Endothelial cell of umbilical vein (primary cell): ENCODE data around the gene HBQ1. TPM values are rescaled to one million over a fixed set of nuclear protein-coding genes. Genes with fewer than 3 reads are reported as not detected.
"Not testable (repeated sequence)": the region's sequence is repeated elsewhere in the genome, so short reads cannot be mapped to it uniquely, and the experiment has no call there.

Source experiments
- BruUV-seq: library from RNA; stranded (reverse); fragments of 400-500 nt; replicated peaks from 2 replicates; lab custom pipeline; 2021; lab: Mats Ljungman, UMichigan
- CTCF ChIA-PET: fragments of 300-600, 350-600 bp; sonication (Branson Sonifier 250); formaldehyde crosslinking; loops from one replicate; lab custom pipeline; 2021; ENCODE audit warnings: antibody characterized with exemption, inconsistent platforms; lab: Charles Lee
- POLR2A ChIA-PET: fragments of 300-600, 350-600 bp; sonication (Branson Sonifier 250); formaldehyde crosslinking; loops from one replicate; lab custom pipeline; 2021; ENCODE audit warnings: antibody characterized with exemption, inconsistent platforms; lab: Charles Lee
- DNase-seq: peaks from one replicate; pipeline ENCODE4 v3.0.0-alpha.2; 2011; ENCODE audit warnings: low read depth, low spot score
- FAIRE-seq: peaks from 2 replicates; lab custom pipeline; 2011; peaks lifted over from hg19 to GRCh38; lab: Jason Lieb, UNC
- H2AFZ ChIP-seq: 2 replicates; pipeline ENCODE4 v1.6.0; 2012; ENCODE audit warnings: low read depth, low read length, control low read depth, inconsistent platforms
- H3K27ac ChIP-seq: 2 replicates; pipeline ENCODE4 v1.5.1; 2011; ENCODE audit warnings: low read depth, mild to moderate bottlenecking, control low read depth, low read length, moderate library complexity; ENCODE audit not compliant: insufficient read depth
- H3K27me3 ChIP-seq, 2 experiments: 2 replicates each; pipeline versions ENCODE4 v1.6.0 to v1.6.1; 2011; ENCODE audit warnings: low read length in 2 of 2, mixed read lengths in 1 of 2; ENCODE audit not compliant: control insufficient read depth in 2 of 2, insufficient read depth in 2 of 2
- H3K36me3 ChIP-seq, 2 experiments: 2 replicates in 1 of 2; 3 replicates in 1 of 2; pipeline ENCODE4 v1.5.1; 2011; ENCODE audit warnings: low read length in 2 of 2, mild to moderate bottlenecking in 1 of 2, moderate library complexity in 1 of 2; ENCODE audit not compliant: control insufficient read depth in 2 of 2, insufficient read depth in 2 of 2; ENCODE audit errors: extremely low read depth in 1 of 2
- H3K4me1 ChIP-seq: 3 replicates; pipeline ENCODE4 v1.5.1; 2011; ENCODE audit warnings: mild to moderate bottlenecking, low read length; ENCODE audit not compliant: control insufficient read depth, insufficient read depth; ENCODE audit errors: extremely low read depth
- H3K4me2 ChIP-seq: 2 replicates; pipeline ENCODE4 v1.6.1; 2011; ENCODE audit warnings: low read length, control low read depth, mixed read lengths; ENCODE audit not compliant: insufficient read depth
- H3K4me3 ChIP-seq, 3 experiments: fragments of 200-600 bp in 1 of 3; sonication (generic), shearing (Covaris generic) in 1 of 3; replicated peaks in 1 of 3; 2 replicates each; pipeline ENCODE4 v1.5.1; 2011 to 2016; ENCODE audit warnings: control low read depth in 3 of 3, low read length in 3 of 3, mild to moderate bottlenecking in 2 of 3, inconsistent platforms in 1 of 3, low read depth in 1 of 3, moderate library complexity in 1 of 3; ENCODE audit not compliant: insufficient read depth in 1 of 3
- H3K79me2 ChIP-seq: 2 replicates; pipeline ENCODE4 v1.6.0; 2012; ENCODE audit warnings: low read length, inconsistent platforms; ENCODE audit not compliant: control insufficient read depth, insufficient read depth
- H3K9ac ChIP-seq: replicated peaks from 2 replicates; pipeline ENCODE3; 2011; ENCODE audit warnings: low read length, control low read depth; ENCODE audit not compliant: insufficient read depth; ENCODE audit errors: extremely low read depth
- H3K9me1 ChIP-seq: replicated peaks from 3 replicates; pipeline ENCODE4 v1.6.0; 2011; ENCODE audit warnings: mild to moderate bottlenecking, low read length; ENCODE audit not compliant: control insufficient read depth, insufficient read depth; ENCODE audit errors: extremely low read depth
- H3K9me3 ChIP-seq: replicated peaks from 2 replicates; pipeline ENCODE4 v1.5.1; 2012; ENCODE audit warnings: low read length, inconsistent platforms; ENCODE audit not compliant: control insufficient read depth, insufficient read depth
- H4K20me1 ChIP-seq: replicated peaks from 2 replicates; pipeline ENCODE3; 2011; ENCODE audit warnings: mild to moderate bottlenecking, low read length; ENCODE audit not compliant: control insufficient read depth, insufficient read depth; ENCODE audit errors: extremely low read depth
- EZH2 ChIP-seq: IDR thresholded peaks from 2 replicates; pipeline ENCODE4 v1.6.1; 2012; ENCODE audit warnings: borderline replicate concordance, low read depth, mild to moderate bottlenecking, moderate library complexity, low read length, inconsistent platforms; ENCODE audit not compliant: severe bottlenecking
- GATA2 ChIP-seq: IDR thresholded peaks from 2 replicates; pipeline ENCODE4 v1.7.0; 2011; ENCODE audit warnings: low read depth, mild to moderate bottlenecking, moderate library complexity, mixed read lengths, low read length; ENCODE audit not compliant: insufficient read length, insufficient read depth
- POLR2AphosphoS5 ChIP-seq: IDR thresholded peaks from 2 replicates; pipeline ENCODE4 v1.6.1; 2012; ENCODE audit warnings: low read depth, mild to moderate bottlenecking, control low read depth, low read length, moderate library complexity; ENCODE audit not compliant: insufficient read depth
- dilution Hi-C: fragments of 300-500 bp; cut with MboI; formaldehyde crosslinking; loops from one replicate; pipeline ENCODE4 v1.15.0; 2019; ENCODE audit warnings: low sequenced_read_pairs; ENCODE audit not compliant: extremely low pct_ligation_motif_present
- intact Hi-C: fragments of 100-400 bp; cut with micrococcal nuclease; formaldehyde crosslinking; loops from one replicate; pipeline ENCODE4 v1.10.0; 2022
- polyA plus RNA-seq, 4 experiments: library from polyadenylated mRNA; depleted of rRNA in 3 of 4; stranded (reverse) in 3 of 4; unstranded in 1 of 4; fragments of >200 nt; gene quantifications; 2 replicates each; pipeline versions ENCODE4 v1.2.1 to v1.2.3, GENCODE V29; 2011 to 2012; ENCODE audit warnings: missing spikeins in 1 of 4
- total RNA-seq: library from RNA; stranded (reverse); gene quantifications from 2 replicates; pipeline ENCODE4 v1.2.3, GENCODE V29; 2021
- TF ChIP-seq, protein P1 (sequence below), 2 donors: IDR thresholded peaks; 1 replicate in 1 of 2; 2 replicates in 1 of 2; pipeline ENCODE4 v1.5.1; 2011; ENCODE audit warnings: low read length in 2 of 2, mild to moderate bottlenecking in 2 of 2, moderate library complexity in 2 of 2, control low read depth in 1 of 2, inconsistent platforms in 1 of 2, low read depth in 1 of 2; ENCODE audit not compliant: insufficient read depth in 1 of 2; ENCODE audit errors: extremely low read depth in 1 of 2

Gene HBQ1
- total and polyA plus RNA-seq, 2 donors (not counting 3 experiments of a cell fraction or from before 2014, with no cell fraction given) = 0.75 TPM; not detected in 1

- TF ChIP-seq, protein P1, sequence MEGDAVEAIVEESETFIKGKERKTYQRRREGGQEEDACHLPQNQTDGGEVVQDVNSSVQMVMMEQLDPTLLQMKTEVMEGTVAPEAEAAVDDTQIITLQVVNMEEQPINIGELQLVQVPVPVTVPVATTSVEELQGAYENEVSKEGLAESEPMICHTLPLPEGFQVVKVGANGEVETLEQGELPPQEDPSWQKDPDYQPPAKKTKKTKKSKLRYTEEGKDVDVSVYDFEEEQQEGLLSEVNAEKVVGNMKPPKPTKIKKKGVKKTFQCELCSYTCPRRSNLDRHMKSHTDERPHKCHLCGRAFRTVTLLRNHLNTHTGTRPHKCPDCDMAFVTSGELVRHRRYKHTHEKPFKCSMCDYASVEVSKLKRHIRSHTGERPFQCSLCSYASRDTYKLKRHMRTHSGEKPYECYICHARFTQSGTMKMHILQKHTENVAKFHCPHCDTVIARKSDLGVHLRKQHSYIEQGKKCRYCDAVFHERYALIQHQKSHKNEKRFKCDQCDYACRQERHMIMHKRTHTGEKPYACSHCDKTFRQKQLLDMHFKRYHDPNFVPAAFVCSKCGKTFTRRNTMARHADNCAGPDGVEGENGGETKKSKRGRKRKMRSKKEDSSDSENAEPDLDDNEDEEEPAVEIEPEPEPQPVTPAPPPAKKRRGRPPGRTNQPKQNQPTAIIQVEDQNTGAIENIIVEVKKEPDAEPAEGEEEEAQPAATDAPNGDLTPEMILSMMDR (IDR thresholded peaks at IDR 0.05; ENCODE audit: extremely low read depth in 1 of 2, insufficient read depth in 1 of 2, low read depth in 1 of 2, low read length in 2 of 2) = no peak
- TF ChIP-seq EZH2 (no peak), GATA2 (no peak), POLR2AphosphoS5 (no peak)
- dilution Hi-C loops = no loop called here
- Histone ChIP-seq H4K20me1 (no peaks in the 10 kb centered on the region), H3K9ac (no peak overlapping the region), H3K27me3 (peaks cover 25 to 33% of the 10 kb centered on the region in 2 experiments), H3K36me3 (no peaks in the 10 kb centered on the region), H3K9me3 (no peaks in the 10 kb centered on the region), H3K9me1 (no peaks in the 10 kb centered on the region), H3K27ac (no peak overlapping the region), H3K4me3 (no peak overlapping the region), H2AFZ (no peak overlapping the region), H3K79me2 (no peaks in the 10 kb centered on the region), H3K4me2 (no peak overlapping the region), H3K4me1 (no peaks in the 10 kb centered on the region)
- ChIA-PET CTCF (interaction anchor here (0.7 kb wide), 1 partner anchor 65 kb away, joined by 3 read pairs; no protein-coding TSS in a partner anchor), POLR2A (no interaction called here)
- DNase-seq (no peak), FAIRE-seq (no peak)
- intact Hi-C loops = no loop called here
- no TSS peak for BruUV-seq
Measured at GRCh38 chr16:162271-162991, 17.8 kb upstream of the HBQ1 start.

GRCh38 chr16:163139-163538 lies 17.1 kb upstream of the HBQ1 start:
- BruUV-seq, H3K9ac ChIP-seq, FAIRE-seq, H3K27ac ChIP-seq, DNase-seq, H3K4me3 ChIP-seq, H3K9me3 ChIP-seq, POLR2A ChIA-PET, H3K36me3 ChIP-seq, intact Hi-C loops, H3K9me1 ChIP-seq, H3K4me1 ChIP-seq, H3K79me2 ChIP-seq, dilution Hi-C loops, H4K20me1 ChIP-seq, H2AFZ ChIP-seq, H3K4me2 ChIP-seq: not testable (repeated sequence)
- CTCF ChIA-PET = interaction anchor here (0.7 kb wide), 1 partner anchor 66 kb away, joined by 3 read pairs; no protein-coding TSS in a partner anchor
- H3K27me3 ChIP-seq = peaks cover 32 to 39% of the 10 kb centered on the region in 2 experiments

- H3K9ac ChIP-seq, BruUV-seq, H3K9me1 ChIP-seq, H4K20me1 ChIP-seq, intact Hi-C loops, H3K79me2 ChIP-seq, H3K36me3 ChIP-seq, H3K27ac ChIP-seq, CTCF ChIA-PET, H3K4me3 ChIP-seq, H3K4me1 ChIP-seq, H3K9me3 ChIP-seq, dilution Hi-C loops, H2AFZ ChIP-seq, POLR2A ChIA-PET, H3K4me2 ChIP-seq, DNase-seq: not testable (repeated sequence)
- peaks cover 38 to 39% of the 10 kb centered on the region in 2 experiments for H3K27me3 ChIP-seq
- FAIRE-seq = peak; percentile 63
Measured at GRCh38 chr16:163696-164095, 16.6 kb upstream of the HBQ1 start.
